Islet precursor cell (in vitro differentiated cells): ENCODE results near the gene GSE1.
A peak's percentile ranks its signal among the peaks of the same experiment; 100 is the strongest.

ENCODE experiments used
- DNase-seq: peaks from one replicate; pipeline ENCODE4 v3.0.0-alpha.2; 2018

GSE1 gene

GRCh38 chr16:85686912-85687591 is 73.9 kb downstream of the GSE1 start:
- no peak for DNase-seq

DNA sequence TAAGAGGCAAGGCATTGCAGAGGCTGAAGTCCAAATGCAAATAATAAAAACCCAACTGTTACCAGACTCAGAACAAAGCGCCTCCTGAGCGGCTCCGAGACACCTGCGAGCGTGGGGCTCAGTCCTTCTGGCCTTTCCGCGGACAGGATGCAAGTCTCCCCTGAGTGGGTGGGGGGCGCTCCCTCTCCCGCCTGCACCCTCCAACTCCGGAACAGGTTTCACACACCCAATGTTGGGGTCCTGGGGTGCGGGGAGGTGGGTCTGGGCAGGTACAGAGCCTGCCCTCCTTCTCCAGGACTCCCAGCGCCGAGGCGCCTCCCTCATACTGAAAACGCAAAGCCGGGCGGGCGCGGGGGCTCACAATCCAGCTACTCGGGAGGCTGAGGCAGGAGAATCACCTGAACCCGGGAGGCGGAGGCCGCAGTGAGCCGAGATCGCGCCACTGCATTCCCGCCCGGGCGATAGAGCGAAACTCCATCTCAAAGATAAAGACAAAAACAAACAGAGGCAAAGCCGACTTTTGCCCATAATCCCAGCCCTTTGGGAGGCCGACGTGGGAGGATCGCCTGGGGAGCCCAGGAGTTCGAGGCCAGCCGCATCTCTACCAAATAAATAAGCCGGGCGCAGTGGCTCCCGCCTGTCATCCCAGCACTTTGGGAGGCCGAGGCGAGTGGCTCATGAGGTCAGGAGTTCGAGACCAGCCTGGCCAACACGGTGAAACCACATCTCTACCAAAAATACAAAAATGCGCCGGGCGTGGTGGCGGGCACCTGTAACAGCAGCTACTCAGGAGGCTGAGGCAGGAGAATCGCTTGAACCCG is 74.7 kb downstream of the GSE1 start:
- no peak for DNase-seq

- DNase-seq, result peak; percentile 97
Observed at GRCh38 chr16:85688586-85689284, 75.6 kb downstream of the GSE1 start, which contains the start of gene GINS2. Gene GINS2, minus strand, starts transcription at chr16:85688954. Its CDS starts 56 bp downstream, at chr16:85688898.

- no peak for DNase-seq
Observed at GRCh38 chr16:85689285-85689949, 76.3 kb downstream of the GSE1 start.

DNA sequence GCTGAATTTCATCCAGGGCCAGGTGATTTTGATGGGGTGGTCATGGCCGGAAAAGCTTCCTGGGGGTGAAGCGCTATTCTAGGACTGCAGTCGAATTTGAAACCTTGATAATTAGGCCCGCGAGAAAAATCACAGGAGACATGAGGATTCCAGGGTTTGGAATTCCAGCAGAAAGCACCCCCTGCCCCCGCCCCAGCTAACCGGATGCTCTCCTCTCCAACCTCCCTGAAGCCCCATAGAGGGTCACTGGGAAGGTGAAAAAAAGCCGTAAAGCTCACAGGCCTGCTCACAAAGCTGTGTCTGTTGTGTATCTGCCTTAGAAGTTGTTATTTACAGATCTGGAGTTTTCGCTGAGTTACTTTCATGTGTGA is 76.8 kb downstream of the GSE1 start:
- no peak for DNase-seq

- no peak for DNase-seq
Observed at GRCh38 chr16:85690469-85691064, 77.4 kb downstream of the GSE1 start.

- no peak for DNase-seq
Observed at GRCh38 chr16:85695196-85696128, 82.3 kb downstream of the GSE1 start.

- DNase-seq, result no peak
Observed at GRCh38 chr16:85696781-85697180, 83.7 kb downstream of the GSE1 start.

DNA sequence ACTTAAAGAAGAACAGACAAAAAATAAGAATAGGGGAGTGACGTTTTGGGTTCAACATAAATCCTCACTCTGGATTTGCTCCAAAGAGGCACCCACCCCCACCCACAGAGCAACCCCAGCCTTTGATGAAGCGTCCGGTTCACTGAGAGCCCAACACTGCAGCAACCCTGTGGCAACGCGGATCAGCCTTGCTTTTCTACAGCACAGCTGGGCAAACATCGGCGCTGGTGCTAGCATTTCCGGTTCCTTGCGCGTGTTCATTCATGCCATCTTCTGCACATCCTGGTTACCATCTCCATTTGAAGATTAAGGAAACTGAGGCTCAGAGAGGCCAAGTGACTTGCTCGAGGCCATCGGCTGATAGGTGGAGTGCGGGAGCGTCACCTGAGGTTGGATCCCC is 84.3 kb downstream of the GSE1 start:
- DNase-seq, result no peak

- no peak for DNase-seq
Observed at GRCh38 chr16:85698459-85698891, 85.4 kb downstream of the GSE1 start.

- DNase-seq, result no peak
Observed at GRCh38 chr16:85698935-85699558, 85.9 kb downstream of the GSE1 start.

GRCh38 chr16:85699628-85700027 is 86.5 kb downstream of the GSE1 start:
- DNase-seq, result no peak

DNA sequence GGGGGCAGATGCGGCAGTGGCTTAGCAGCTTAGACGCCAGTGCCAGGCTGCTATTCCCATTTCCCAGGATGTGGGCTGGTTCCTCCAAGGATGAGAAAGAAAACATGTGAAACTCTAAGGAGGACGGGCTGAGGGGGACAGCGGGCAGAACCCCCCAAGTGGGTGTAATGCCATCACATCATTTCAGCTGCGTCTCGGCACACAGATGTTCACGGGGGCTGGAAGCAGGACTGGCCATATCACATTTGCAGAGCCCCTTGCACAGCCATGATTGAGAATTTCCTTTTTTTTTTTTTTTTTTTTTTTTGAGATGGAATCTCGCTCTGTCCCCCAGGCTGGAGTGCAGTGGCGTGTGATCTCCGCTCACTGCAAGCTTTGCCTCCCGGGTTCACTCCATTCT is 90.9 kb downstream of the GSE1 start:
- DNase-seq, result no peak

DNA sequence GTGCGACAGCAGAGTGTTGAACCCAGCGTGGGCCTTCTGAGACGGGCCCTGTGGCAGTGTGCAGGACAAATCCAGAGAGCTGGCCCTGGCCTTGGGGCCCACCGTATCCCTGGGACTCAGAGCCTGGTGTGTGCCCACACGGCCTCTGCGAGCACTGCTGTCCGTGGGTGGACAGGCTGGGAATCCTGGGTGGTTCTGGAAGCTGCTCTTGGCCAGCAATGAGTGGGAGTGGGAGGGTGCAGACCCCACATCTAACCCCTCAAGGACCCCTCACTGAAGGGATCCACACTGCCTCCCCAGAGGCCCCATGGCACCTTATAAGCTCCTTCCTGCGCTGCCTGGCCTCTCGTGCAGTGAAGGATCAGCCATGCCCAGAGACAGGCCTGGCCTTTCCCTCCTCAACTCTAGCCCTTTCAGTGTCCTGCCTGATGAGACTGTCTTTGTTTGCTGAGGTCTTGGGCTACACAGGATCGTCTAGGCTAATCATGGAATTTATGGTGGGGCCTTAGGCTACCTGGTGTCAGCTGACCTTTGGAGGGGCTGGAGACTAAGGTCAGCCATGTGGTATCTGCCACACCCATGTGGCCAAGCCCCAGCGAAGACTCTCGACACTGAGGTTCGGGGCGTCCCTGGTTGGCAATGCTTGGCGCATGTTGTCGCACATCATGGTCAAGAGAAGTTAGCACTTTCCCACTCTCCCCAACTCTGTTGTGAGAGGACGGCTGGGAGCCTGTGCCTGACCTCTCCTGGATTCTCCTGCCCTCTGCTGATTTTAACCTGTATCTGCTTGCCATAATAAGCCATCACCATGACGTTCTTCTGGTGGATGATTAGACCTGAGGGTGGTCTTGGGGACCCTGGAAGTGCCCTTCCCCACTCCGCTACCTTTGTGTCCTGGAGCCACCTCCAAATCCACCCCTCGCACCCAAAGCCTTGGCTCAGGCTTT is 92.1 kb downstream of the GSE1 start:
- no peak for DNase-seq

DNA sequence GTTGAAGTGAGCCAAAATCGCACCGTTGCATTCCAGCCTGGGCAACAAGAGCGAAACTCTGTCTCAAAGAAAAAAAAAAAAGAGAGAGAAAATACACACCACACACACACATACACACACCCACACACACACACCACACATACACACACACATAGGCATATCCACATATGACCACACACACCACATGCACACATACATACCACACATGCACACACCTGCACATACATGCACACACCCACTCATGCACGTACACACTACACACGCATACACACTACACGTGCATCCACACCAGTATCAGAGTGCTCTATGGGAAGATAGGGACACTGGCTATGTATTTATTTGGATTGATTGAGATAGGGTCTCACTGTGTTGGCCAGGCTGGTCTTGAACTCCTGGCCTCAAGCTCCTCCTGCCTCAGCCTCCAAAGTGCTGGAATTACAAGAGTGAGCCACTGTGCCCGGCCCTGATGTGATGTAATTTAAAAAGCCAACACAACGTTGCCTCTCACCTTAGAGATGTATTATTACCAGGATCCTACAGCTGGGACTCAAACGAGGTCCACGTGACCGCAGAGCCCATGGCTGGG is 93.4 kb downstream of the GSE1 start:
- no peak for DNase-seq

DNA sequence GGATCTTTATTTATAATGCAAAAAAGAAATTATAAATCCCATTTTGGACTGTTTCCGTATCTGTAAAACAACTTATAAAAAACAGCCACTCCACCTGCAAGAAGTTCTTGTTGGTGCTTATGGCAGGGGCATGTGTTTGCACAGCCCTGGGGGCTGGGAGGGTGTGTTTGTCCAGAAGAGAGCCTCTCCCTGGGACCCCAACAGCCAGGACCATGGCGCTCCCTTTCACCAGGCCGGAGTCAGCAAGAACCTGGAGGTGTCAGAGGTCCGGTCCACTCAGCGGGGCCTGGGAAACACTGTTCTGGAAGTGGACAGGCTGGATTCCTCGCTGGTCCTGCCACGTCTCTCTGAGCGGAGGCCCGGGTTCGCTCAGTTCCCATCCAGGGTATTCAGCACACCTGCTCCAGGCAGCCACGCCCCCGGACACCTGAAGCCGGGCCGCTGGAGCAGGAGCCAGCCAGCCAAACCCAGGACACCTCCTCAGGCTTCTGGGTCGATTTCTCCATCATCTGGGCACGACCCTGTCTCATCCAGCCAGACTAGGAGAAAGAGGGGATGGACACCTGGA is 94.5 kb downstream of the GSE1 start:
- no peak for DNase-seq

DNA sequence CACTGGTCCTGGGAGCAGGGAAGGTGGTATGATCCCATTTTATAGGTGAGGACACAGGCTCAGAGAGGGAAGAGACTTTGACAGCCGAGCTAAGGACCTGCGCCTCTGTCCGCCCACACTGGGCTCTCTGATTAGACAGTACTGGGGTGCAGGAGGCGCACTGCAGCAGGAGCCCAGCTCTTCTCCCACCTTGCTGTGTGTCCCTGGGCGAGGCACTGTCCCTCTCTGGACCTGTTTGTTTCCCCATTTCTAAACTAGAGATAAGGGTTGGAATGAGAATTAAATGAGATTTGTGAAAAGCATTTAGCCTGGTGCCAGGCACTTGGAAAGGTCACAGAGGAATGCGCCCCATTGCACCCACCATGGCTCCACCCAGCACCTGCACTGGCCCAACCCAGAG is 95.2 kb downstream of the GSE1 start:
- DNase-seq, result no peak

GRCh38 chr16:85709766-85710585 is 96.9 kb downstream of the GSE1 start:
- no peak for DNase-seq
